Anterior cingulate cortex (tissue), 58 donors: ENCODE data around the gene LYRM7.
"Not testable (repeated sequence)": the region's sequence is repeated elsewhere in the genome, so short reads cannot be mapped to it uniquely, and the experiment has no call there.

ENCODE experiments used
- DNase-seq, 58 donors: peaks; one replicate each; lab custom pipeline; 2025; lab: John Stamatoyannopoulos, UW

LYRM7 gene

GRCh38 chr5:131254025-131254424 lies 83.3 kb downstream of the LYRM7 start:
- DNase-seq: not testable (repeated sequence)

GRCh38 chr5:131254741-131255140 lies 84.0 kb downstream of the LYRM7 start:
- no peak for DNase-seq
